Aorta (tissue), 5 donors: ENCODE measurements around the gene KRTAP10-3. TPM values are rescaled to one million over a fixed set of nuclear protein-coding genes. Genes with fewer than 3 reads are reported as not detected.
"Not testable (repeated sequence)": the region's sequence is repeated elsewhere in the genome, so short reads cannot be mapped to it uniquely, and the experiment has no call there.

Experiments
- ATAC-seq: fragments of 200-7000 bp; cut with Tn5 transposase; one replicate; pipeline ENCODE4 v1.9.1; 2022; ENCODE audit warnings: moderate library complexity; ENCODE audit not compliant: low FRiP score
- DNase-seq, 2 donors: peaks; one replicate each; pipeline ENCODE4 v3.0.0-alpha.2; 2020
- H3K27ac ChIP-seq, 2 donors: one replicate each; pipeline ENCODE4 v1.5.1; 2013; ENCODE audit warnings: low read length in 2 of 2, mild to moderate bottlenecking in 2 of 2, moderate library complexity in 2 of 2, control low read depth in 1 of 2, inconsistent platforms in 1 of 2, low read depth in 1 of 2
- H3K27me3 ChIP-seq, 2 donors: one replicate each; pipeline ENCODE4 v1.6.1; 2013; ENCODE audit warnings: control low read depth in 1 of 2, low read length in 1 of 2, mild to moderate bottlenecking in 1 of 2, moderate library complexity in 1 of 2; ENCODE audit not compliant: insufficient read depth in 2 of 2, control insufficient read depth in 1 of 2
- H3K36me3 ChIP-seq, 2 donors: one replicate each; pipeline ENCODE4 v1.6.1; 2013; ENCODE audit warnings: control low read depth in 1 of 2, low read length in 1 of 2, mild to moderate bottlenecking in 1 of 2; ENCODE audit not compliant: insufficient read depth in 2 of 2, control insufficient read depth in 1 of 2
- H3K4me1 ChIP-seq, 2 donors: one replicate each; pipeline ENCODE4 v1.6.1; 2013; ENCODE audit warnings: low read length in 2 of 2, control low read depth in 1 of 2, mild to moderate bottlenecking in 1 of 2, moderate library complexity in 1 of 2; ENCODE audit not compliant: insufficient read depth in 2 of 2, control insufficient read depth in 1 of 2
- H3K4me3 ChIP-seq, 2 donors: one replicate each; pipeline ENCODE4 v1.5.1; 2013; ENCODE audit warnings: low read length in 2 of 2, control low read depth in 1 of 2, mild to moderate bottlenecking in 1 of 2
- H3K9me3 ChIP-seq: one replicate; pipeline ENCODE4 v1.6.1; 2013; ENCODE audit warnings: mild to moderate bottlenecking, low read length; ENCODE audit not compliant: control insufficient read depth
- WGBS, 2 donors: extraction: QIAGEN DNeasy Blood & Tissue Kit; methylation state at CpG; one replicate each; pipeline ENCODE4 v1.1.7; 2013; 5-methylcytosine and 5-hydroxymethylcytosine counted together
- intact Hi-C, 2 donors: fragments of 100-400 bp; cut with DNase I; formaldehyde crosslinking; loops; one replicate each; pipeline versions ENCODE4 v1.14.2 to v1.15.0; 2022
- long read RNA-seq, 2 donors: library from polyadenylated mRNA; unstranded; transcript quantifications; one replicate each; pipeline ENCODE4 v2.0.0, GENCODE V29; 2020 to 2021
- polyA plus RNA-seq, 2 donors: library from polyadenylated mRNA; stranded (reverse); fragments of 200-250 nt; gene quantifications; one replicate each; pipeline ENCODE4 v1.2.3, GENCODE V29; 2013
- total RNA-seq, 2 donors: library from RNA; stranded (reverse); fragmentation: NEBNext Ultra II Directional; extraction: Animal tissue kit (Norgen Biotek cat#: 25700); gene quantifications; one replicate each; pipeline ENCODE4 v1.2.1, GENCODE V29; 2021
- donor health status: healthy with polysubstance abuse.
- donor health status: Bipolar disorder and iron deficiency.
- donor health status: DM: no; HTN: no; CAD: no.
- donor health status: DM: no; HTN: no; CAD: no.
- donor health status: DM: yes; HTN: yes; CAD: no.

The KRTAP10-3 gene, protein sequence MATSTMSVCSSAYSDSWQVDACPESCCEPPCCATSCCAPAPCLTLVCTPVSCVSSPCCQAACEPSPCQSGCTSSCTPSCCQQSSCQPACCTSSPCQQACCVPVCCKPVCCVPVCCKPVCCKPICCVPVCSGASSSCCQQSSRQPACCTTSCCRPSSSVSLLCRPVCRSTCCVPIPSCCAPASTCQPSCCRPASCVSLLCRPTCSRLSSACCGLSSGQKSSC
- not detected for total RNA-seq
- polyA plus RNA-seq, result not detected
- long read RNA-seq, donor 1, result 0 reads
- long read RNA-seq, donor 2, result 0 reads

GRCh38 chr21:44558695-44559094, at the start of gene KRTAP10-3:
Gene KRTAP10-3 (minus strand): TSS chr21:44558795. CDS start chr21:44558715, 80 bp downstream.
- H3K4me1 ChIP-seq, result no peaks in the 10 kb centered on the region
- no peak within 1 kb of the TSS for H3K4me3 ChIP-seq
- intact Hi-C loops, result no loop called here
- ATAC-seq (no peak), DNase-seq (no peak)
- WGBS, 2 donors, result 74 to 78% methylated on average over 5 of the region's 5 CpGs
- H3K27ac ChIP-seq, result no peak within 1 kb of the TSS
- no peaks in the 10 kb centered on the region for H3K27me3 ChIP-seq
- H3K36me3 ChIP-seq, result no peaks in the 10 kb centered on the region
- H3K9me3 ChIP-seq, result no peaks in the 10 kb centered on the region

GRCh38 chr21:44606495-44606894, 47.9 kb upstream of the KRTAP10-3 start:
- Histone ChIP-seq H3K4me3 (no peak overlapping the region), H3K36me3 (no peaks in the 10 kb centered on the region), H3K27ac (no peak overlapping the region), H3K27me3 (no peaks in the 10 kb centered on the region), H3K9me3 (peaks cover 4% of the 10 kb centered on the region), H3K4me1 (no peaks in the 10 kb centered on the region)
- 77 to 82% methylated on average over 4 of the region's 4 CpGs for WGBS, 2 donors
- DNase-seq (no peak), ATAC-seq (no peak)
- intact Hi-C loops, result no loop called here

- Histone ChIP-seq H3K27me3 (no peaks in the 10 kb centered on the region), H3K4me3 (no peak overlapping the region), H3K27ac (no peak overlapping the region), H3K4me1 (no peaks in the 10 kb centered on the region), H3K36me3 (no peaks in the 10 kb centered on the region), H3K9me3 (peaks cover 4% of the 10 kb centered on the region)
- ATAC-seq (no peak), DNase-seq (no peak)
- intact Hi-C loops, result no loop called here
- WGBS, 2 donors, result 89 to 92% methylated on average over 8 of the region's 8 CpGs
Measured at GRCh38 chr21:44603911-44604310, 45.3 kb upstream of the KRTAP10-3 start.

DNA sequence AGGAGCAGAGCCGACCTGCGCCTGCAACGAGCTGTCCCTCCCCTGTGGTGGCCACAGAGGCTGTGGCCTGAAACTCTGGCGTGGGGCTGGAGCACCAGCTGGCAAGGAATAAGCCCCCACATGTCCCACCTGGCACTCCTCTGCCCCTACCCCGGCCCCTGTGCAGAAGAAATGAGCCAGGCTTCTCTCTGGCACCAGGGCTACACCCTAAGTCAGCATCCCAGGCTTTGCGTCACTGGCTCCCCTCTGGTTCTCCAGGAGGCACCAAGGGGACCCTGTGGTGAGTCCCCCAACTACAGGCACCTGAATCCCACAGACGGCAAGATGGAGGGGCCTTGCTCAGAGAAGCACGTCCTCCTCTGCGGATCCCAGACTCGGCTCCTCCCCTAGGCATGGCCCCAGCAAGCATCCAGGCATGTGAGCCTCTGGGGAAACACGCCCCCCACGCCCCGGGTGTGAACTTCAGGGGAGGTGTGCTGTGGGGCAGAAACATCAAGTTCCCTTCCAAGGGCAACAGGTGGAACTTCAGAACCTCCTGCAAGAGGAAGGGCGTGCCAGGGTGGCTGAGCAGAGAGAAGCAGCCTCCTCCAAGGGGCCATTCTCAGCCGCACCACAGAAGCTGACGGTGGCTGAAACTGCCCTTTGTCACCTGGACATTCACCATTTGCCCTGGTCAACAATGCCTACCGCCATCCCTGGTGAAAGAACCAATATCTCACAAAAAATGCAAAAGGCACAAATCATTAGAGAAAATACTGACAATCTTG, 44.7 kb upstream of the KRTAP10-3 start:
- 60 to 62% methylated on average over 17 of the region's 17 CpGs for WGBS, 2 donors
- Histone ChIP-seq H3K4me1 (no peaks in the 10 kb centered on the region), H3K4me3 (no peak overlapping the region), H3K27ac (no peak overlapping the region), H3K27me3 (no peaks in the 10 kb centered on the region), H3K9me3 (peaks cover 4% of the 10 kb centered on the region), H3K36me3 (no peaks in the 10 kb centered on the region)
- no peak for DNase-seq
- intact Hi-C loops, result no loop called here
- ATAC-seq, result no peak

- no peak overlapping the region for H3K27ac ChIP-seq
- peaks cover 4% of the 10 kb centered on the region for H3K9me3 ChIP-seq
- intact Hi-C loops, result no loop called here
- peak; percentile 19 for ATAC-seq
- H3K4me1 ChIP-seq, result no peaks in the 10 kb centered on the region
- WGBS, 2 donors, result 86 to 87% methylated on average over 20 to 21 of the region's 21 CpGs
- no peaks in the 10 kb centered on the region for H3K27me3 ChIP-seq
- no peak overlapping the region for H3K4me3 ChIP-seq
- DNase-seq, result no peak
- H3K36me3 ChIP-seq, result no peaks in the 10 kb centered on the region
Measured at GRCh38 chr21:44602463-44602850, 43.9 kb upstream of the KRTAP10-3 start.

DNA sequence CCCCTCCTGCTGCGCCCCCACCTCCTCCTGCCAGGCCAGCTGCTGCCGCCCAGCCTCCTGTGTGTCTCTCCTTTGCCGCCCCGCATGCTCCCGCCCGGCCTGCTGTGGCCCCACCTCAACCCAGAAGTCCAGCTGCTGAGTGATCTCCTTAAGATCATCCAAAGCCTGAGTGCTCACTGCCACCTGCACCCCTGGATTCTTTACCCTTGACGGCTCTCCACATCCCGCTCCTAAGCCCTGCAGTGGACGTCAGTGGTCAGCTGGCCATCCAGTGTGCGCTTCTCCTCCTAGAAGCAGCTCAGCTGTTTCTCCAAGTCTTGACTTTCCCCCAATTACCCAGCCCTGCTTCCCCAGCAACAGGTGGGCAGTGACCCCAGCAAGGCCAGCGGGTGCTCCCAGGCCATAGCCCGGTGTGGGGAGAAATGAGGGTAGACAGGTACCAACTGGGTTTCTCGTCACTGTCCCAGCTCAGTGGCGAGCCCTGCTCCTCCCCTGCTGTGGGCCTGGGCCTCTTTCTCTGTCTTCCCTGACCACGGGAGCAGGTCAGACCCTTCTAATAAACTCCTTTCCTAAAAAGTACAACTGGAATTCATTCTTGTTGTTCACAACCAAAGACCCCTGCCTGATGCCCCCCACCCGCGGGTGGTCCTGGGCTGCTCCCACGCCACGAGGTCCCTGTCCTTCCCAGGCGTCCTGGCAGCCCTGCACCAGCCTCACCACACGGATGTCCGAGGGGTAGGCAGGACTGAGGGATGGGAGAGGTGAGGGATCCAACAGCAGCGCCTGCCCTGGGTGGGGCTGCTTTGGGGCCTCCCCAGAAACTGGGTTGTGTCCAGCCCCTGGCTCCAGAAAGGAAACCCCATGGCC, 43.2 kb upstream of the KRTAP10-3 start:
- H3K4me1 ChIP-seq, result no peaks in the 10 kb centered on the region
- WGBS, 2 donors, result 86 to 87% methylated on average over 23 of the region's 23 CpGs
- no peaks in the 10 kb centered on the region for H3K27me3 ChIP-seq
- DNase-seq (no peak), ATAC-seq (no peak)
- H3K36me3 ChIP-seq, result no peaks in the 10 kb centered on the region
- H3K4me3 ChIP-seq, result no peak overlapping the region
- H3K9me3 ChIP-seq, result peaks cover 4% of the 10 kb centered on the region
- no peak overlapping the region for H3K27ac ChIP-seq
- intact Hi-C loops, result no loop called here

DNA sequence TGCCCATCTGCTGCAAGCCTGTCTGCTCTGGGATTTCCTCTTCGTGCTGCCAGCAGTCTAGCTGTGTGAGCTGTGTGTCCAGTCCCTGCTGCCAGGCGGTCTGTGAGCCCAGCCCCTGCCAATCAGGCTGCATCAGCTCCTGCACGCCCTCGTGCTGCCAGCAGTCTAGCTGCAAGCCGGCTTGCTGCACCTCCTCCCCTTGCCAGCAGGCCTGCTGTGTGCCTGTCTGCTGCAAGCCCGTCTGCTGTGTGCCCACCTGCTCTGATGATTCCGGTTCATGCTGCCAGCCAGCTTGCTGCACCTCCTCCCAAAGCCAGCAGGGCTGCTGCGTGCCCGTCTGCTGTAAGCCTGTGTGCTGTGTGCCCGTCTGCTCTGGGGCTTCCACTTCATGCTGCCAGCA, 42.5 kb upstream of the KRTAP10-3 start:
- ATAC-seq, DNase-seq, H3K27me3 ChIP-seq, H3K4me1 ChIP-seq, H3K27ac ChIP-seq, H3K4me3 ChIP-seq, H3K9me3 ChIP-seq, intact Hi-C loops, H3K36me3 ChIP-seq: not testable (repeated sequence)
- 64 to 75% methylated on average over 9 to 10 of the region's 10 CpGs for WGBS, 2 donors

DNA sequence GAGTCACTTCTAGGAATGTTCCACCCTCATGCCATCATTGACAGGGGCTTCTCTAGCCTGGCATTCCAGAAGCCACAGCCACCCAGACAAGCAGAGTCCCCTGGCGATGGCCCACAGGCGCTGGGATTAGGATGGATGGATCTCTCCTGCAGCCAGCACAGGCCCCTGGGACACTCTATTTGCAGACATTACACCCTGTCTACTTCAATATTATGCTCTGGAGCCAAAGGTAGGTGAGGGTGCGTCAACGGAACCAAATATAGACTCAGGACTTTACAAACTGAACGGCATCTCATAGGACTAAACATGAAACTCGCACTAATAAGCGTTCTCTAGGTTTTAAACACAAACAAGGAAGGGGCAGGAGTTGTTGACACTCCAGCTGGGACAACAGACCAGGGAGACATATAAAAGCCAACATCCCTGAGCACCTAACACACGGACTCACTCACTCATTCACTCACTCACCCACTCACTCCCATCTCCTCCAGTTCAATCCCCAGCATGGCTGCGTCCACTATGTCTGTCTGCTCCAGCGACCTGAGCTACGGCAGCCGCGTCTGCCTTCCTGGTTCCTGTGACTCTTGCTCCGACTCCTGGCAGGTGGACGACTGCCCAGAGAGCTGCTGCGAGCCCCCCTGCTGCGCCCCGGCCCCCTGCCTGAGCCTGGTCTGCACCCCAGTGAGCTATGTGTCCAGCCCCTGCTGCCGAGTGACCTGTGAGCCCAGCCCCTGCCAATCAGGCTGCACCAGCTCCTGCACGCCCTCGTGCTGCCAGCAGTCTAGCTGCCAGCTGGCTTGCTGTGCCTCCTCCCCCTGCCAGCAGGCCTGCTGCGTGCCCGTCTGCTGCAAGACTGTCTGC, 41.8 kb upstream of the KRTAP10-3 start, which contains the start of gene KRTAP10-7:
TSS of gene KRTAP10-7 (plus strand) at position 480 of the 861 bp plus-strand sequence. CDS start at position 505, 25 bp downstream.
- H3K9me3 ChIP-seq, H3K36me3 ChIP-seq, DNase-seq, H3K27ac ChIP-seq, H3K27me3 ChIP-seq, H3K4me3 ChIP-seq, H3K4me1 ChIP-seq, intact Hi-C loops, ATAC-seq: not testable (repeated sequence)
- 56 to 61% methylated on average over 21 to 23 of the region's 23 CpGs for WGBS, 2 donors
